Testis (tissue), 3 donors: ENCODE data around the gene KHDC4. TPM values are rescaled to one million over a fixed set of nuclear protein-coding genes. Genes with fewer than 3 reads are reported as not detected.

Experiments used
- DNase-seq: peaks from one replicate; pipeline ENCODE4 v3.0.0-alpha.2; 2019
- H3K27ac ChIP-seq, 2 donors: fragments of 200-600 bp; sonication (generic); one replicate each; pipeline ENCODE4 v1.5.1; 2019
- H3K27me3 ChIP-seq: fragments of 200-600 bp; sonication (generic); one replicate; pipeline ENCODE4 v1.5.1; 2019
- H3K36me3 ChIP-seq: fragments of 200-600 bp; sonication (generic); one replicate; pipeline ENCODE4 v1.5.1; 2017; ENCODE audit warnings: low read depth; ENCODE audit errors: missing control alignments
- H3K4me1 ChIP-seq: fragments of 200-600 bp; sonication (generic); one replicate; pipeline ENCODE4 v1.5.1; 2019
- H3K4me3 ChIP-seq, 2 donors: fragments of 200-600 bp; sonication (generic); one replicate each; pipeline ENCODE4 v1.5.1; 2017 to 2019
- H3K9me3 ChIP-seq: fragments of 200-600 bp; sonication (generic); one replicate; pipeline ENCODE4 v1.5.1; 2017
- POLR2A ChIP-seq: fragments of 450-650 bp; IDR thresholded peaks from one replicate; pipeline ENCODE4 v1.6.1; 2017; ENCODE audit warnings: antibody characterized with exemption, mild to moderate bottlenecking, moderate library complexity
- WGBS, 2 donors: methylation state at CpG; one replicate each; pipeline ENCODE4 v1.1.5; 2018; 5-methylcytosine and 5-hydroxymethylcytosine counted together
- intact Hi-C: fragments of 100-400 bp; cut with DNase I; formaldehyde crosslinking; loops from one replicate; pipeline ENCODE4 v1.15.1; 2023; ENCODE audit warnings: low total_unique reads
- polyA plus RNA-seq: library from polyadenylated mRNA; stranded (reverse); fragments of 350-450 nt; fragmentation: Illumina TruSeq; extraction: RNeasy Lipid Tissue Mini Kit (QIAGEN cat#74804); gene quantifications from one replicate; pipeline ENCODE4 v1.2.3, GENCODE V29; 2014; ENCODE audit warnings: low read depth, low replicate concordance; ENCODE audit not compliant: insufficient read depth
- total RNA-seq, 2 donors: library from RNA; depleted of rRNA; stranded (reverse); fragments of >200 nt; gene quantifications; one replicate each; pipeline ENCODE4 v1.2.3, GENCODE V29; 2016
- TF ChIP-seq, protein P1 (sequence below), 3 experiments: fragments of 450-650 bp in 2 of 3; fragments of 200-600 bp in 1 of 3; sonication (generic) in 1 of 3; IDR thresholded peaks; one replicate each; pipeline ENCODE4 v1.5.1; 2016 to 2019; ENCODE audit warnings: antibody characterized with exemption in 3 of 3, mild to moderate bottlenecking in 2 of 3, moderate library complexity in 1 of 3

The KHDC4 gene
- total and polyA plus RNA-seq, 3 donors from 2014 or later, result 45.5 to 95.3 (median 84.5) TPM

DNA sequence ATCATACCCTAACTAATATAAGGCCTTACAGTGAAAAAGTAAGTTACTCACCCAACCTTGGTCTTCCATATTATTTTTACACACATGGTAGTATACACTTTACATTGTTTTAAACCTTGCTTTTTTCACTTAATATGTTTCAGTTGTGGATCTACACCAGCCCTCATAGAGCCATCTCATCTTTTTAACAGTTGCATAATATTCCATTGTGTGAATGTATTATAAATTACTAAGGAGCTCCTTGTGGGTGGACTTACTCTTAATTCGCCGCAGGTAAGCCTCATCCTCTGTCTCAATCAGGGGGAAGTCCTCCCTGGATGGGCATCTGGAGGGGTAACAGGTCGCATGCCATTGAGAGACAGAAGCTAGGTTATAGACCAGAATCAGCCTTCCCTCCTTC, 20.4 kb upstream of the KHDC4 start:
- Histone ChIP-seq H3K4me1 (peaks cover 2% of the 10 kb centered on the region), H3K4me3 (no peak overlapping the region), H3K9me3 (no peaks in the 10 kb centered on the region), H3K36me3 (no peaks in the 10 kb centered on the region), H3K27ac (no peak overlapping the region), H3K27me3 (no peaks in the 10 kb centered on the region)
- intact Hi-C loops, result no loop called here
- no peak for TF ChIP-seq POLR2A
- TF ChIP-seq, protein P1, sequence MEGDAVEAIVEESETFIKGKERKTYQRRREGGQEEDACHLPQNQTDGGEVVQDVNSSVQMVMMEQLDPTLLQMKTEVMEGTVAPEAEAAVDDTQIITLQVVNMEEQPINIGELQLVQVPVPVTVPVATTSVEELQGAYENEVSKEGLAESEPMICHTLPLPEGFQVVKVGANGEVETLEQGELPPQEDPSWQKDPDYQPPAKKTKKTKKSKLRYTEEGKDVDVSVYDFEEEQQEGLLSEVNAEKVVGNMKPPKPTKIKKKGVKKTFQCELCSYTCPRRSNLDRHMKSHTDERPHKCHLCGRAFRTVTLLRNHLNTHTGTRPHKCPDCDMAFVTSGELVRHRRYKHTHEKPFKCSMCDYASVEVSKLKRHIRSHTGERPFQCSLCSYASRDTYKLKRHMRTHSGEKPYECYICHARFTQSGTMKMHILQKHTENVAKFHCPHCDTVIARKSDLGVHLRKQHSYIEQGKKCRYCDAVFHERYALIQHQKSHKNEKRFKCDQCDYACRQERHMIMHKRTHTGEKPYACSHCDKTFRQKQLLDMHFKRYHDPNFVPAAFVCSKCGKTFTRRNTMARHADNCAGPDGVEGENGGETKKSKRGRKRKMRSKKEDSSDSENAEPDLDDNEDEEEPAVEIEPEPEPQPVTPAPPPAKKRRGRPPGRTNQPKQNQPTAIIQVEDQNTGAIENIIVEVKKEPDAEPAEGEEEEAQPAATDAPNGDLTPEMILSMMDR (IDR thresholded peaks at IDR 0.05), result no peak
- WGBS, 2 donors, result 90 to 91% methylated on average over 3 of the region's 3 CpGs
- DNase-seq, result no peak

DNA sequence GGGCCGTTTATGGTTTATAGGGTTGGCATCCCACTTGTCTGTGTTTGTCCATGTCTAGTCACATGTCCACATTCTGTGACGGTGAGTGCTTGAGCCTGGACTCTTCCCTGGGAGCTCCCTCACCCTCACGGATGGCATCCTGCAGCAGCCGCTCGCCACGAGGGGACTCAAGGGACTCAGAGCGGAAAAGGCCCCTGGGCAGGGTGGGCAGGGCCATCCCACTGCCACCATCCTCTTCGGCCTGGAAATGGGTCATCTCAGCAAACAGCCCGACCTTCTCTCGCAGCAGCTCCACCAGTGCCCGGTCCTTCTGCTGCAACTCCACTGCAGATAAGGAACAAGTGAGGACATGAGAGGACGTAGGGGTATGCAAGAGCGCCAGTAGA, 18.3 kb upstream of the KHDC4 start:
- Histone ChIP-seq H3K36me3 (no peaks in the 10 kb centered on the region), H3K4me1 (no peaks in the 10 kb centered on the region), H3K27ac (no peak overlapping the region), H3K27me3 (no peaks in the 10 kb centered on the region), H3K4me3 (no peak overlapping the region), H3K9me3 (no peaks in the 10 kb centered on the region)
- 94% methylated on average over 13 of the region's 13 CpGs for WGBS, 2 donors
- DNase-seq, result no peak
- intact Hi-C loops, result no loop called here
- TF ChIP-seq, protein P1 (IDR thresholded peaks at IDR 0.05), result no peak
- no peak for TF ChIP-seq POLR2A

DNA sequence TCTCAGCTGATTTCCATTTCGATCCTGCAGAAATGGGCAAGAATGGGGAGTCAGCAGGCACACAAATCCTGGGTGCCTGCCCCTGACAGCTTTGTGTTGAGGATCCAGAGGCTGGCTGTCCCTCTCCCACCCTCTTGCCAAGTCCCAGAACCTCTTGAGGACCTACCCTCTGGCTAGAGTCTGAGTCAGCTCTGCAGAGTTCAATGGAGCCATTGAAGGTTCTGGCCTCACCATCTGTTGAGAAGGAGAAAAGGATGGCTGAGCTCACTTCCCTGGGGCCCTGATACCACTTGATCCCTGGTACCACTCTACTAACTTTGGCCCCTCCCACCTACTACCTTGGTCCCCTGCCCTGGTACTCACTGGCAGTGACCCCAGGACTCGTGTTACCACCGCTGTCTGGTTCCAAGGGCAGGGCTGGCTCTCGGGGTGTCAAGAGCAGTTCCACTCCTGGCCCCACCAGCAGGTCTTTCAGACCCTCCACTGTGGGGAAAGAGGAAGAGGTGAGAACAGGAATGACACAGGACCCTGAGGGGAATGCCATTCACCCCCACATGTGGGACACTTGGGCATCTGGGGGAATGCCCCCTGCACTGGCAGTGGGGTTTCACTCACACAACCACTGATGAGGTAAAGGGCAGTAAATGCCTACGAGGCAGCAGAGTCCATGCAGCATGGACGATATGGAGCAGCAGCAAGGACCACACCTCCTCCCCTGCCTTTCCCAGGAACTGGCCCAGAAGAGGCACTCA, 17.7 kb upstream of the KHDC4 start:
- Histone ChIP-seq H3K4me3 (no peak overlapping the region), H3K27ac (no peak overlapping the region), H3K4me1 (no peaks in the 10 kb centered on the region), H3K27me3 (no peaks in the 10 kb centered on the region), H3K36me3 (no peaks in the 10 kb centered on the region), H3K9me3 (no peaks in the 10 kb centered on the region)
- intact Hi-C loops, result no loop called here
- TF ChIP-seq, protein P1 (IDR thresholded peaks at IDR 0.05), result no peak
- TF ChIP-seq POLR2A, result no peak
- DNase-seq, result no peak
- WGBS, 2 donors, result 82 to 89% methylated on average over 5 to 6 of the region's 6 CpGs

DNA sequence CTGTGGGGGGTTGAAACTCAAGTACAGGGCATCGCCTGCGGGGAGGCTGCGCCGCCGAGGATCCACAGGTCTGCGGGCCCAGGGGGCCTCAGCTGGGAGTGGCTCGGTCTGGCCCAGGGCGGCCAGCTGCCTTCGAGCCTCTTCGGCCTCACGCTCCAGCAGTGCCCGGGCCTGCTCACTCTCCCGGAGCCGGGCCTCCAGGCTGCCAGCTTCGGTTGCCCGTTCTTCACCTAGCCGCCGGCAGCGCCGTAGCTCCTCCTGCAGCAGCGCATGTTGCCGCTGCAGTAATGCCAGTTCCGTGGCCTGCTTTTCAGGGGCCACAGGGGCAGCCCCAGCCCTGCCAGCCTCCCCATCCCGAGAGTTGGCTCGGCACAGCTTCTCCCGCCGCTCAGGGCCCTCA, 16.6 kb upstream of the KHDC4 start:
- no peak for TF ChIP-seq POLR2A
- TF ChIP-seq, protein P1 (IDR thresholded peaks at IDR 0.05), result no peak
- WGBS, 2 donors, result 96 to 97% methylated on average over 7 to 27 of the region's 27 CpGs
- Histone ChIP-seq H3K36me3 (no peaks in the 10 kb centered on the region), H3K27ac (no peak overlapping the region), H3K4me1 (no peaks in the 10 kb centered on the region), H3K27me3 (no peaks in the 10 kb centered on the region), H3K9me3 (no peaks in the 10 kb centered on the region), H3K4me3 (no peak overlapping the region)
- DNase-seq, result no peak
- intact Hi-C loops, result no loop called here

DNA sequence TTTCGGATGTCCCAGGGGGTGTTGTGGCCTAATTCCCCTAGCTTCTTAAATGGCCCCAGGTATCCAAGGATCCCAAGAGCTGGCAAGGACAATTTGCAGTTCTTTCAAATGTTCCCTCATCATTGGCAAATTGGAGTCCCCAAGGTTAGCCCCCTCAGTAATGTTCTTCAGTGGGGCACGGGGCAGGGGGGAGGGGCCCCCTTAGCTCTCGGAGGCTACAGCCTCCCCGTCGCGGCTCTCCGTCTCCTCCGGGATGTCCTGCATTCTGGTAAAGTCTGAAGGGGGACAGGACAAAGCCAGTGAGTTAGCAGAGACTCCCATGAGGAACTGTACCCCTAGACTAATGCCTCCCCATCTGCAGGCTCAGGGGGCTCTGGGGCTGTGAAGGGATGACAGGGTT, 13.5 kb upstream of the KHDC4 start:
- Histone ChIP-seq H3K27ac (no peak overlapping the region), H3K4me1 (no peaks in the 10 kb centered on the region), H3K4me3 (no peak overlapping the region), H3K9me3 (no peaks in the 10 kb centered on the region), H3K27me3 (no peaks in the 10 kb centered on the region), H3K36me3 (no peaks in the 10 kb centered on the region)
- intact Hi-C loops, result no loop called here
- WGBS, 2 donors, result 89 to 94% methylated on average over 8 of the region's 8 CpGs
- no peak for DNase-seq
- no peak for TF ChIP-seq POLR2A
- TF ChIP-seq, protein P1 (IDR thresholded peaks at IDR 0.05), result no peak
